ENCODE data around the gene MAG. TPM values are rescaled to one million over a fixed set of nuclear protein-coding genes. Genes with fewer than 3 reads are reported as not detected.

The MAG gene
- total RNA-seq, 1 donor, result not detected

DNA sequence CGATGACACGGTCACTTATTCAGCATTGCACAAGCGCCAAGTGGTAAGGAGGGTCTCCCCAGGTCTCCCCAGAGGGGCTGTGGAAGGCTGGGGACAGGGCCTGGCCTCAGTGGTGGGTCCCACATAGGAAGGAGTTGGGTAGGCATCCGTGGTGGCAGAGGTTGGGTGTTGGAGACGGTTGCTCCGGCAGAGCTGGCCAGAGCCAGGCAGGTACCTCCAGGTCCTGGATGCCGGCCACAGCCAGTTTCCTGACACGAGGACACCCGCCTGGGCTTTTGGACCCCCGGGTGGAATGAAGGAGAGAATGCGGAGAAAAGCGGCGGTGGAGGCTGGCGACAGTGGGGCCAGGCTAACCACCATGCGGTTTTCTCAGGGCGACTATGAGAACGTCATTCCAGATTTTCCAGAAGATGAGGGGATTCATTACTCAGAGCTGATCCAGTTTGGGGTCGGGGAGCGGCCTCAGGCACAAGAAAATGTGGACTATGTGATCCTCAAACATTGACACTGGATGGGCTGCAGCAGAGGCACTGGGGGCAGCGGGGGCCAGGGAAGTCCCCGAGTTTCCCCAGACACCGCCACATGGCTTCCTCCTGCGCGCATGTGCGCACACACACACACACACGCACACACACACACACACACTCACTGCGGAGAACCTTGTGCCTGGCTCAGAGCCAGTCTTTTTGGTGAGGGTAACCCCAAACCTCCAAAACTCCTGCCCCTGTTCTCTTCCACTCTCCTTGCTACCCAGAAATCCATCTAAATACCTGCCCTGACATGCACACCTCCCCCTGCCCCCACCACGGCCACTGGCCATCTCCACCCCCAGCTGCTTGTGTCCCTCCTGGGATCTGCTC, 54.5 kb downstream of the MAG start:
- Histone ChIP-seq H2AFZ (ENCODE audit: low read length) (no peak overlapping the region), H3K27ac (ENCODE audit: low read depth, low read length) (no peak overlapping the region), H3K9me3 (ENCODE audit: low read depth, low read length) (no peaks in the 10 kb centered on the region), H3K79me2 (ENCODE audit: insufficient read depth, low read length) (no peaks in the 10 kb centered on the region), H3K4me2 (ENCODE audit: insufficient read depth, low read length) (no peak overlapping the region), H4K20me1 (ENCODE audit: insufficient read depth, low read length) (no peaks in the 10 kb centered on the region), H3K27me3 (ENCODE audit: insufficient read depth, low read length) (no peaks in the 10 kb centered on the region), H3K36me3 (ENCODE audit: insufficient read depth, low read length) (no peaks in the 10 kb centered on the region), H3K4me1 (ENCODE audit: insufficient read depth, low read length) (no peaks in the 10 kb centered on the region), H3K4me3 (ENCODE audit: insufficient read depth, low read length) (no peak overlapping the region)
- DNase-seq (ENCODE audit: insufficient read length, low spot score, missing footprints), result no peak
- TF ChIP-seq, protein P1, sequence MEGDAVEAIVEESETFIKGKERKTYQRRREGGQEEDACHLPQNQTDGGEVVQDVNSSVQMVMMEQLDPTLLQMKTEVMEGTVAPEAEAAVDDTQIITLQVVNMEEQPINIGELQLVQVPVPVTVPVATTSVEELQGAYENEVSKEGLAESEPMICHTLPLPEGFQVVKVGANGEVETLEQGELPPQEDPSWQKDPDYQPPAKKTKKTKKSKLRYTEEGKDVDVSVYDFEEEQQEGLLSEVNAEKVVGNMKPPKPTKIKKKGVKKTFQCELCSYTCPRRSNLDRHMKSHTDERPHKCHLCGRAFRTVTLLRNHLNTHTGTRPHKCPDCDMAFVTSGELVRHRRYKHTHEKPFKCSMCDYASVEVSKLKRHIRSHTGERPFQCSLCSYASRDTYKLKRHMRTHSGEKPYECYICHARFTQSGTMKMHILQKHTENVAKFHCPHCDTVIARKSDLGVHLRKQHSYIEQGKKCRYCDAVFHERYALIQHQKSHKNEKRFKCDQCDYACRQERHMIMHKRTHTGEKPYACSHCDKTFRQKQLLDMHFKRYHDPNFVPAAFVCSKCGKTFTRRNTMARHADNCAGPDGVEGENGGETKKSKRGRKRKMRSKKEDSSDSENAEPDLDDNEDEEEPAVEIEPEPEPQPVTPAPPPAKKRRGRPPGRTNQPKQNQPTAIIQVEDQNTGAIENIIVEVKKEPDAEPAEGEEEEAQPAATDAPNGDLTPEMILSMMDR (IDR thresholded peaks at IDR 0.05; ENCODE audit: extremely low read depth, low read depth, low read length), result no peak

DNA sequence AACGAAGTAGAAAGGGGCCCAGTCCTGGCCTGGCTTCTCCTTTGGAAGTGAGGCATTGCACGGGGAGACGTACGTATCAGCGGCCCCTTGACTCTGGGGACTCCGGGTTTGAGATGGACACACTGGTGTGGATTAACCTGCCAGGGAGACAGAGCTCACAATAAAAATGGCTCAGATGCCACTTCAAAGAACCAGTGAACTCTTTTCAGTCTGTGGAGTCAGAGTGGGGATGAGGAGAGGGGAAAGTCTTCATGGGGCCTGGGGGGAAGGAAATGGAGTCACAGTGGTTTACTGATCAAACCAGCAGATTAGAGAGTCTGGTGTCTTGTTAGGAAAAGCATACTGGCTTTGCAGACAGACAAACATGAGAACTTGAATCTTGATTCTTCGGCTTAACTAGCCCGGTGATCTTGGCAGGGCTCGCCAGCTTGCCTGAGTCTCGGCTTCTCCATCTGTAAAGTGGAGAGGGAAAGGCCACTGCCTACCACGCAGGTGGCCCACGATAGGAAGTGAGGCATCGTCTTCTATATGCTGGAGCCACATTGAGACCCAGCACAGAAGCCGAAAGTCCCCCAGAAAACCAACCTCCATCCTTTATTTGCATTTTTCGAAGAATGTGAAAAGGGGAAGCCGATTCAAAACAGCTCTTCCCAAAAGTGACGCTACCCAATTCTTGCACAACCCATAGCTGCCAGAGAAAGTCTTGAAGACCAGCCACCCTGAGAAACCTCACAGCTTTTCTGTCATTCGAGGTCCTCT, 55.4 kb downstream of the MAG start, which contains the start of gene FFAR1:
TSS of gene FFAR1 (plus strand) at position 732 of the 759 bp plus-strand sequence. CDS start 3,650 bp downstream, outside the sequence.
- Histone ChIP-seq H3K4me2 (ENCODE audit: insufficient read depth, low read length) (no peak within 1 kb of the TSS), H3K27me3 (ENCODE audit: insufficient read depth, low read length) (no peaks in the 10 kb centered on the region), H3K27ac (ENCODE audit: low read depth, low read length) (no peak within 1 kb of the TSS), H4K20me1 (ENCODE audit: insufficient read depth, low read length) (no peaks in the 10 kb centered on the region), H3K4me1 (ENCODE audit: insufficient read depth, low read length) (no peaks in the 10 kb centered on the region), H3K4me3 (ENCODE audit: insufficient read depth, low read length) (no peak within 1 kb of the TSS), H2AFZ (ENCODE audit: low read length) (no peak within 1 kb of the TSS), H3K79me2 (ENCODE audit: insufficient read depth, low read length) (no peaks in the 10 kb centered on the region), H3K9me3 (ENCODE audit: low read depth, low read length) (no peaks in the 10 kb centered on the region), H3K36me3 (ENCODE audit: insufficient read depth, low read length) (no peaks in the 10 kb centered on the region)
- TF ChIP-seq, protein P1 (IDR thresholded peaks at IDR 0.05; ENCODE audit: extremely low read depth, low read depth, low read length), result no peak
- DNase-seq (ENCODE audit: insufficient read length, low spot score, missing footprints), result no peak

DNA sequence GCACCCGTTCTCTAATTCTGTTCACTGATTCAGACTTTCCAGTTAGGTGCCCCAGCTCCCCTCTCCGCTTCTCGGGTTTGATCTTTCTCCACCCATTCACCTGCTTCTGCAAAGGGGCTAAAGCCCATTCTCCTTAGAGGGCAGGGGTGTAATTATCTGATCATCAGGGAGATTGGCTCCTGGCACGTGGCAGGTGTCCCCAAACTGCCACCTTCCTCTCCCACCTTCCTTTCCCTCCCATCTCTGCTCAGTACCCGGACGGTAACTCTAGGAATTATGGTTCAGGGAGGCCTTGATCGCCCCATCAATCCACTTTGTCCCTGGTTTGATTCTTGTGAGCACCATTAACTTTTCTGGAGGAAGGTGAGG, 56.0 kb downstream of the MAG start:
- Histone ChIP-seq H3K4me3 (ENCODE audit: insufficient read depth, low read length) (no peak overlapping the region), H3K4me2 (ENCODE audit: insufficient read depth, low read length) (no peak overlapping the region), H3K9me3 (ENCODE audit: low read depth, low read length) (no peaks in the 10 kb centered on the region), H3K36me3 (ENCODE audit: insufficient read depth, low read length) (no peaks in the 10 kb centered on the region), H3K4me1 (ENCODE audit: insufficient read depth, low read length) (no peaks in the 10 kb centered on the region), H3K27ac (ENCODE audit: low read depth, low read length) (no peak overlapping the region), H2AFZ (ENCODE audit: low read length) (no peak overlapping the region), H3K79me2 (ENCODE audit: insufficient read depth, low read length) (no peaks in the 10 kb centered on the region), H4K20me1 (ENCODE audit: insufficient read depth, low read length) (no peaks in the 10 kb centered on the region), H3K27me3 (ENCODE audit: insufficient read depth, low read length) (no peaks in the 10 kb centered on the region)
- DNase-seq (ENCODE audit: insufficient read length, low spot score, missing footprints), result no peak
- TF ChIP-seq, protein P1 (IDR thresholded peaks at IDR 0.05; ENCODE audit: extremely low read depth, low read depth, low read length), result no peak

Measured in osteoblast (primary cell).